Smooth muscle cell (in vitro differentiated cells): ENCODE measurements around the gene EN2. TPM values are rescaled to one million over a fixed set of nuclear protein-coding genes. Genes with fewer than 3 reads are reported as not detected.

ENCODE experiments used
- DNase-seq: peaks from one replicate; lab custom pipeline; 2025; ENCODE audit not compliant: unreplicated experiment; lab: John Stamatoyannopoulos, UW
- H2AFZ ChIP-seq: fragments of 200-600 bp; sonication (generic); 2 replicates; pipeline ENCODE4 v1.6.0; 2016; ENCODE audit warnings: antibody characterized with exemption, low read depth, mild to moderate bottlenecking
- H3F3A ChIP-seq: fragments of 200-600 bp; sonication (generic); 2 replicates; pipeline ENCODE4 v1.6.0; 2017; ENCODE audit warnings: antibody characterized with exemption, low read depth
- H3K27ac ChIP-seq: fragments of 200-600 bp; sonication (generic); 2 replicates; pipeline ENCODE4 v1.5.1; 2016; ENCODE audit warnings: low read depth, mild to moderate bottlenecking
- H3K27me3 ChIP-seq: fragments of 200-600 bp; sonication (generic); 2 replicates; pipeline ENCODE4 v1.6.1; 2016; ENCODE audit warnings: low read depth, mild to moderate bottlenecking
- H3K36me3 ChIP-seq: fragments of 200-600 bp; sonication (generic); 2 replicates; pipeline ENCODE4 v1.5.1; 2016; ENCODE audit warnings: low read depth
- H3K4me1 ChIP-seq: fragments of 200-600 bp; sonication (generic); 2 replicates; pipeline ENCODE4 v1.5.1; 2016; ENCODE audit warnings: low read depth
- H3K4me2 ChIP-seq: fragments of 200-600 bp; sonication (generic); 2 replicates; pipeline ENCODE4 v1.6.0; 2016; ENCODE audit warnings: mild to moderate bottlenecking
- H3K4me3 ChIP-seq: fragments of 200-600 bp; sonication (generic); 2 replicates; pipeline ENCODE4 v1.5.1; 2016; ENCODE audit warnings: mild to moderate bottlenecking
- H3K79me2 ChIP-seq: fragments of 200-600 bp; sonication (generic); 2 replicates; pipeline ENCODE4 v1.6.0; 2016; ENCODE audit warnings: low read depth, mild to moderate bottlenecking
- H3K9ac ChIP-seq: fragments of 200-600 bp; sonication (generic); 2 replicates; pipeline ENCODE4 v1.6.0; 2016; ENCODE audit warnings: low read depth
- H3K9me3 ChIP-seq: fragments of 200-600 bp; sonication (generic); replicated peaks from 2 replicates; pipeline ENCODE4 v1.5.1; 2016; ENCODE audit warnings: low read depth
- H4K20me1 ChIP-seq: fragments of 200-600 bp; sonication (generic); 2 replicates; pipeline ENCODE4 v1.6.0; 2016; ENCODE audit warnings: low read depth
- CTCF ChIP-seq: fragments of 200-600 bp; sonication (generic); IDR thresholded peaks from 2 replicates; pipeline ENCODE4 v1.5.1; 2017; ENCODE audit warnings: borderline replicate concordance, mild to moderate bottlenecking, antibody characterized with exemption; ENCODE audit not compliant: insufficient read depth, poor library complexity, severe bottlenecking
- WGBS: methylation state at CpG from one replicate; pipeline ENCODE4 v1.1.7; 2016; ENCODE audit warnings: low lambda C conversion rate; 5-methylcytosine and 5-hydroxymethylcytosine counted together
- polyA plus RNA-seq: library from polyadenylated mRNA; unstranded; fragments of >200 nt; fragmentation: Nextera tagmentation; extraction: Ambion mirVana; gene quantifications from 2 replicates; pipeline ENCODE4 v1.2.1, GENCODE V29; 2016
- total RNA-seq: library from RNA; depleted of rRNA; stranded (reverse); fragments of >200 nt; gene quantifications from 2 replicates; pipeline ENCODE4 v1.2.3, GENCODE V29; 2014

Gene EN2
- total and polyA plus RNA-seq, 2 experiments from 2014 or later: not detected

GRCh38 chr7:155486783-155487508 lies 29.0 kb downstream of the EN2 start:
- H3K4me3 ChIP-seq: no peak overlapping the region
- no peak for TF ChIP-seq CTCF
- H3K36me3 ChIP-seq: no peaks in the 10 kb centered on the region
- H2AFZ ChIP-seq: no peak overlapping the region
- H3F3A ChIP-seq: no peaks in the 10 kb centered on the region
- H3K4me2 ChIP-seq: no peak overlapping the region
- peaks cover 6% of the 10 kb centered on the region for H3K4me1 ChIP-seq
- no peaks in the 10 kb centered on the region for H3K79me2 ChIP-seq
- no peak overlapping the region for H3K27ac ChIP-seq
- 86% methylated on average over 18 of the region's 18 CpGs for WGBS
- DNase-seq: no peak
- H3K9me3 ChIP-seq: no peaks in the 10 kb centered on the region
- no peak overlapping the region for H3K9ac ChIP-seq
- no peaks in the 10 kb centered on the region for H4K20me1 ChIP-seq
- peaks cover 5% of the 10 kb centered on the region for H3K27me3 ChIP-seq

GRCh38 chr7:155487509-155488482 lies 29.9 kb downstream of the EN2 start:
- TF ChIP-seq CTCF: no peak
- 94% methylated on average over 31 of the region's 31 CpGs for WGBS

GRCh38 chr7:155488483-155489127 lies 30.7 kb downstream of the EN2 start:
- Histone ChIP-seq H3K4me1 (peaks cover 6% of the 10 kb centered on the region), H3F3A (no peaks in the 10 kb centered on the region), H3K4me2 (no peak overlapping the region), H3K27ac (no peak overlapping the region), H3K9ac (no peak overlapping the region), H3K36me3 (no peaks in the 10 kb centered on the region), H3K4me3 (no peak overlapping the region), H3K79me2 (no peaks in the 10 kb centered on the region), H3K27me3 (peaks cover 17% of the 10 kb centered on the region), H3K9me3 (no peaks in the 10 kb centered on the region), H4K20me1 (no peaks in the 10 kb centered on the region), H2AFZ (no peak overlapping the region)
- WGBS: 82% methylated on average over 8 of the region's 9 CpGs
- no peak for DNase-seq
- no peak for TF ChIP-seq CTCF

More at GRCh38 chr7:155487509-155488482, 29.9 kb downstream of the EN2 start:
- H3K27ac ChIP-seq: no peak overlapping the region
- H3K9me3 ChIP-seq: no peaks in the 10 kb centered on the region
- H4K20me1 ChIP-seq: no peaks in the 10 kb centered on the region
- H3K79me2 ChIP-seq: no peaks in the 10 kb centered on the region
- H3F3A ChIP-seq: no peaks in the 10 kb centered on the region
- H3K4me2 ChIP-seq: no peak overlapping the region
- no peak overlapping the region for H3K9ac ChIP-seq
- no peak overlapping the region for H3K4me3 ChIP-seq
- DNase-seq: no peak
- no peak overlapping the region for H2AFZ ChIP-seq
- H3K36me3 ChIP-seq: no peaks in the 10 kb centered on the region
- H3K4me1 ChIP-seq: peaks cover 6% of the 10 kb centered on the region
- peaks cover 12% of the 10 kb centered on the region for H3K27me3 ChIP-seq
